OCI-LY1 (cell line): ENCODE data around the gene ACAD11.

Source experiments
- CTCF ChIP-seq: fragments of 200-600 bp; sonication (generic), shearing (Covaris generic); IDR thresholded peaks from 2 replicates; pipeline ENCODE4 v1.5.1; 2017; ENCODE audit warnings: mild to moderate bottlenecking, antibody characterized with exemption, low read length, moderate library complexity, mixed read lengths
- EZH2 ChIP-seq: fragments of 200-600 bp; sonication (generic), shearing (Covaris generic); IDR thresholded peaks from 2 replicates; pipeline ENCODE4 v1.8.0; 2017; ENCODE audit warnings: borderline replicate concordance, mixed run types, mild to moderate bottlenecking, antibody characterized with exemption, low read length, moderate library complexity, mixed read lengths

- TF ChIP-seq CTCF (no peak), EZH2 (no peak)
These were observed 1.1 kb upstream of the ACAD11 start for GRCh38 chr3:132660811-132661070.
